ENCODE data around the gene RNF144B.
"Not testable (repeated sequence)": the region's sequence is repeated elsewhere in the genome, so short reads cannot be mapped to it uniquely, and the experiment has no call there.

The RNF144B gene

GRCh38 chr6:18363746-18364145 is 23.4 kb upstream of the RNF144B start:
- Histone ChIP-seq H3K27me3 (ENCODE audit: insufficient read depth, poor library complexity, severe bottlenecking) (no peaks in the 10 kb centered on the region), H3K4me3 (replicated peaks; ENCODE audit: insufficient read depth, low read length) (no peak overlapping the region), H3K27ac (replicated peaks) (no peak overlapping the region)
- TF ChIP-seq POLR2AphosphoS5 (IDR thresholded peaks at IDR 0.05; ENCODE audit: low read depth) = no peak
- no peak for TF ChIP-seq GABPA (IDR thresholded peaks at IDR 0.05; ENCODE audit: low read depth)
- no peak for TF ChIP-seq REST (IDR thresholded peaks at IDR 0.05; ENCODE audit: insufficient replicate concordance, low read depth)
- TF ChIP-seq SPI1 (IDR thresholded peaks at IDR 0.05; ENCODE audit: borderline replicate concordance, low read depth) = no peak
- TF ChIP-seq CTCF (IDR thresholded peaks at IDR 0.05; ENCODE audit: insufficient read depth, low read length) = no peak
- DNase-seq (ENCODE audit: low read depth in 1 of 2, low spot score in 1 of 2) = no peak

GRCh38 chr6:18364561-18364960 is 22.6 kb upstream of the RNF144B start:
- not testable (repeated sequence) for H3K27ac ChIP-seq (replicated peaks); DNase-seq (ENCODE audit: low read depth in 1 of 2, low spot score in 1 of 2); H3K27me3 ChIP-seq (ENCODE audit: insufficient read depth, poor library complexity, severe bottlenecking); H3K4me3 ChIP-seq (replicated peaks; ENCODE audit: insufficient read depth, low read length)

- no peak for DNase-seq (ENCODE audit: low read depth in 1 of 2, low spot score in 1 of 2)
These were observed 19.8 kb upstream of the RNF144B start for GRCh38 chr6:18367371-18367770.

More at GRCh38 chr6:18367371-18367770, 19.8 kb upstream of the RNF144B start:
- Histone ChIP-seq H3K27ac (replicated peaks) (no peak overlapping the region), H3K27me3 (ENCODE audit: insufficient read depth, poor library complexity, severe bottlenecking) (no peaks in the 10 kb centered on the region), H3K4me3 (replicated peaks; ENCODE audit: insufficient read depth, low read length) (no peak overlapping the region)
- no peak for TF ChIP-seq GABPA (IDR thresholded peaks at IDR 0.05; ENCODE audit: low read depth)
- TF ChIP-seq SPI1 (IDR thresholded peaks at IDR 0.05; ENCODE audit: borderline replicate concordance, low read depth) = no peak
- TF ChIP-seq POLR2AphosphoS5 (IDR thresholded peaks at IDR 0.05; ENCODE audit: low read depth) = no peak
- no peak for TF ChIP-seq CTCF (IDR thresholded peaks at IDR 0.05; ENCODE audit: insufficient read depth, low read length)
- TF ChIP-seq REST (IDR thresholded peaks at IDR 0.05; ENCODE audit: insufficient replicate concordance, low read depth) = no peak

Measured in HL-60 (cell line).